Right lobe of liver (tissue), 4 donors: Measurements from ENCODE around the gene VPS37D.

Experiments
- POLR2A ChIP-seq: fragments of 450-650 bp; IDR thresholded peaks from one replicate; pipeline ENCODE4 v1.6.1; 2017; ENCODE audit warnings: antibody characterized with exemption, mild to moderate bottlenecking
- TF ChIP-seq, protein P1 (sequence below), 4 donors: fragments of 200-600 bp in 3 of 4; fragments of 450-650 bp in 1 of 4; IDR thresholded peaks; one replicate each; pipeline versions ENCODE4 v1.5.1 to v1.8.0; 2016 to 2022; ENCODE audit warnings: antibody characterized with exemption in 4 of 4, mild to moderate bottlenecking in 2 of 4
- donor health status: DM: no; HTN: no; CAD: no.
- donor health status: DM: no; HTN: no; CAD: no.
- donor health status: DM: no; HTN: yes; CAD: no.

- TF ChIP-seq, protein P1, sequence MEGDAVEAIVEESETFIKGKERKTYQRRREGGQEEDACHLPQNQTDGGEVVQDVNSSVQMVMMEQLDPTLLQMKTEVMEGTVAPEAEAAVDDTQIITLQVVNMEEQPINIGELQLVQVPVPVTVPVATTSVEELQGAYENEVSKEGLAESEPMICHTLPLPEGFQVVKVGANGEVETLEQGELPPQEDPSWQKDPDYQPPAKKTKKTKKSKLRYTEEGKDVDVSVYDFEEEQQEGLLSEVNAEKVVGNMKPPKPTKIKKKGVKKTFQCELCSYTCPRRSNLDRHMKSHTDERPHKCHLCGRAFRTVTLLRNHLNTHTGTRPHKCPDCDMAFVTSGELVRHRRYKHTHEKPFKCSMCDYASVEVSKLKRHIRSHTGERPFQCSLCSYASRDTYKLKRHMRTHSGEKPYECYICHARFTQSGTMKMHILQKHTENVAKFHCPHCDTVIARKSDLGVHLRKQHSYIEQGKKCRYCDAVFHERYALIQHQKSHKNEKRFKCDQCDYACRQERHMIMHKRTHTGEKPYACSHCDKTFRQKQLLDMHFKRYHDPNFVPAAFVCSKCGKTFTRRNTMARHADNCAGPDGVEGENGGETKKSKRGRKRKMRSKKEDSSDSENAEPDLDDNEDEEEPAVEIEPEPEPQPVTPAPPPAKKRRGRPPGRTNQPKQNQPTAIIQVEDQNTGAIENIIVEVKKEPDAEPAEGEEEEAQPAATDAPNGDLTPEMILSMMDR (IDR thresholded peaks at IDR 0.05), result no peak
- no peak for TF ChIP-seq POLR2A
These were observed 20.6 kb upstream of the VPS37D start for GRCh38 chr7:73646785-73647724.
